Liver (tissue), 9 donors: ENCODE results near the gene CACNA2D1. TPM values are rescaled to one million over a fixed set of nuclear protein-coding genes. Genes with fewer than 3 reads are reported as not detected.

ENCODE experiments used
- DNase-seq: peaks from one replicate; pipeline ENCODE4 v3.0.0-alpha.2; 2017; ENCODE audit warnings: low spot score
- H3K27ac ChIP-seq, 2 donors: one replicate each; pipeline ENCODE4 v1.7.0; 2013; ENCODE audit warnings: inconsistent platforms in 2 of 2, low read length in 2 of 2, control low read depth in 1 of 2, low read depth in 1 of 2, mild to moderate bottlenecking in 1 of 2
- H3K27me3 ChIP-seq, 4 donors: one replicate each; pipeline versions ENCODE4 v1.6.1 to v1.7.0; 2013; ENCODE audit warnings: low read length in 3 of 4, inconsistent platforms in 1 of 4, mild to moderate bottlenecking in 1 of 4, moderate library complexity in 1 of 4; ENCODE audit not compliant: control insufficient read depth in 4 of 4, insufficient read depth in 4 of 4
- H3K36me3 ChIP-seq, 4 donors: one replicate each; pipeline versions ENCODE4 v1.6.1 to v1.7.0; 2013; ENCODE audit warnings: low read length in 3 of 4, mild to moderate bottlenecking in 3 of 4, low read depth in 1 of 4, moderate library complexity in 1 of 4; ENCODE audit not compliant: control insufficient read depth in 4 of 4, insufficient read depth in 3 of 4
- H3K4me1 ChIP-seq, 4 donors: one replicate each; pipeline versions ENCODE4 v1.6.1 to v1.7.0; 2013; ENCODE audit warnings: low read length in 3 of 4, mild to moderate bottlenecking in 3 of 4, moderate library complexity in 1 of 4; ENCODE audit not compliant: control insufficient read depth in 4 of 4, insufficient read depth in 4 of 4
- H3K4me3 ChIP-seq, 3 donors: one replicate each; pipeline versions ENCODE4 v1.6.1 to v1.7.0; 2013; ENCODE audit warnings: low read length in 3 of 3, control low read depth in 1 of 3, low read depth in 1 of 3, mild to moderate bottlenecking in 1 of 3
- H3K9ac ChIP-seq, 2 donors: one replicate each; pipeline ENCODE4 v1.7.0; 2013; ENCODE audit warnings: low read length in 2 of 2, mild to moderate bottlenecking in 2 of 2, moderate library complexity in 2 of 2, control low read depth in 1 of 2, low read depth in 1 of 2
- H3K9me3 ChIP-seq, 4 donors: one replicate each; pipeline versions ENCODE4 v1.6.1 to v1.7.0; 2013; ENCODE audit warnings: low read length in 3 of 4; ENCODE audit not compliant: control insufficient read depth in 4 of 4
- ATF3 ChIP-seq: IDR thresholded peaks from 2 replicates; pipeline ENCODE4 v1.6.1; 2016; ENCODE audit warnings: antibody characterized with exemption
- CTCF ChIP-seq: fragments of 150-350 bp; IDR thresholded peaks from 2 replicates; pipeline ENCODE4 v1.5.1; 2017; ENCODE audit warnings: improper control_type of control experiment, low read depth, low read length; ENCODE audit not compliant: missing input control
- EGR1 ChIP-seq, 2 donors: IDR thresholded peaks; 2 replicates each; pipeline ENCODE4 v1.6.1; 2016 to 2018; ENCODE audit warnings: antibody characterized with exemption in 2 of 2, low read depth in 2 of 2
- GABPA ChIP-seq, 2 donors: IDR thresholded peaks in 1 of 2; conservative IDR thresholded peaks in 1 of 2; 2 replicates each; pipeline ENCODE4 v1.6.1; 2016; ENCODE audit warnings: antibody characterized with exemption in 2 of 2, mild to moderate bottlenecking in 1 of 2, moderate library complexity in 1 of 2
- JUND ChIP-seq, 2 donors: IDR thresholded peaks; 2 replicates each; pipeline ENCODE4 v1.6.1; 2016; ENCODE audit warnings: antibody characterized with exemption in 2 of 2
- RXRA ChIP-seq, 2 donors: IDR thresholded peaks; 2 replicates each; pipeline ENCODE4 v1.6.1; 2017 to 2018; ENCODE audit warnings: antibody characterized with exemption in 2 of 2, mild to moderate bottlenecking in 1 of 2
- SP1 ChIP-seq: IDR thresholded peaks from 2 replicates; pipeline ENCODE4 v1.6.1; 2018; ENCODE audit warnings: antibody characterized with exemption, mild to moderate bottlenecking
- TAF1 ChIP-seq: conservative IDR thresholded peaks from 2 replicates; pipeline ENCODE4 v1.6.1; 2016; ENCODE audit warnings: antibody characterized with exemption, mild to moderate bottlenecking
- WGBS: extraction: QIAGEN DNeasy Blood & Tissue Kit; methylation state at CpG from one replicate; pipeline ENCODE4 v1.1.7; 2013; 5-methylcytosine and 5-hydroxymethylcytosine counted together
- polyA plus RNA-seq, 2 donors: library from polyadenylated mRNA; stranded (reverse) in 1 of 2; unstranded in 1 of 2; fragments of 200-250 nt in 1 of 2; fragments of >200 nt in 1 of 2; fragmentation: Nextera tagmentation in 1 of 2; extraction: Ambion mirVana in 1 of 2; gene quantifications; one replicate each; pipeline versions ENCODE4 v1.2.1 to v1.2.3, GENCODE V29; 2013 to 2015
- total RNA-seq, 2 donors: library from RNA; depleted of rRNA; stranded (reverse); fragments of >200 nt; gene quantifications; one replicate each; pipeline ENCODE4 v1.2.3, GENCODE V29; 2014
- donor health status: healthy.
- donor health status: healthy.
- donor health status: healthy.
- donor health status: healthy.
- donor health status: healthy.

Gene CACNA2D1
- total and polyA plus RNA-seq, 4 donors, result 0.42 to 2.3 (median 0.94) TPM

- H3K4me1 ChIP-seq, result no peaks in the 10 kb centered on the region
- WGBS, result 88% methylated on average over 6 of the region's 6 CpGs
Observed at GRCh38 chr7:82224529-82224928, 219.0 kb downstream of the CACNA2D1 start.

GRCh38 chr7:82223580-82223979 is 220.0 kb downstream of the CACNA2D1 start:
- no peak overlapping the region for H3K4me3 ChIP-seq
- TF ChIP-seq ATF3, result no peak
- peaks cover 0 to 4% (median 0%) of the 10 kb centered on the region in 4 donors for H3K9me3 ChIP-seq
- no peaks in the 10 kb centered on the region for H3K4me1 ChIP-seq
- H3K9ac ChIP-seq, result no peak overlapping the region
- no peak for DNase-seq
- no peaks in the 10 kb centered on the region for H3K27me3 ChIP-seq
- H3K27ac ChIP-seq, result no peak overlapping the region
- WGBS, result 82% methylated on average over 3 of the region's 3 CpGs
- peaks cover 0 to 2% (median 0%) of the 10 kb centered on the region in 4 donors for H3K36me3 ChIP-seq

More at GRCh38 chr7:82224529-82224928, 219.0 kb downstream of the CACNA2D1 start:
- TF ChIP-seq RXRA (IDR thresholded peaks at IDR 0.05), result no peak
- H3K9me3 ChIP-seq, result peaks cover 0 to 4% (median 0%) of the 10 kb centered on the region in 4 donors
- no peaks in the 10 kb centered on the region for H3K27me3 ChIP-seq
- no peak overlapping the region for H3K4me3 ChIP-seq
- H3K9ac ChIP-seq, result no peak overlapping the region
- no peak for DNase-seq
- no peak overlapping the region for H3K27ac ChIP-seq
- H3K36me3 ChIP-seq, result peaks cover 0 to 2% (median 0%) of the 10 kb centered on the region in 4 donors

- H3K4me3 ChIP-seq, result no peak overlapping the region
- peaks cover 0 to 2% (median 0%) of the 10 kb centered on the region in 4 donors for H3K36me3 ChIP-seq
- H3K9ac ChIP-seq, result no peak overlapping the region
- no peak for TF ChIP-seq SP1
- no peak for DNase-seq
- 83% methylated on average over 9 of the region's 9 CpGs for WGBS
- no peaks in the 10 kb centered on the region for H3K27me3 ChIP-seq
- H3K4me1 ChIP-seq, result no peaks in the 10 kb centered on the region
- no peak overlapping the region for H3K27ac ChIP-seq
- no peaks in the 10 kb centered on the region for H3K9me3 ChIP-seq
Observed at GRCh38 chr7:82221152-82221674, 222.4 kb downstream of the CACNA2D1 start.

- H3K27me3 ChIP-seq, result peaks cover 0 to 4% (median 0%) of the 10 kb centered on the region in 4 donors
- H3K36me3 ChIP-seq, result no peaks in the 10 kb centered on the region
- H3K9me3 ChIP-seq, result peaks cover 0 to 7% (median 2%) of the 10 kb centered on the region in 4 donors
- H3K4me3 ChIP-seq, result no peak overlapping the region
- H3K27ac ChIP-seq, result no peak overlapping the region
- no peak overlapping the region for H3K9ac ChIP-seq
- TF ChIP-seq EGR1 (IDR thresholded peaks at IDR 0.05; ENCODE audit: low read depth in 2 of 2), result no peak
- TF ChIP-seq RXRA (IDR thresholded peaks at IDR 0.05), result no peak
- TF ChIP-seq SP1, result no peak
- no peak for TF ChIP-seq CTCF
- no peak for TF ChIP-seq JUND (IDR thresholded peaks at IDR 0.05)
- TF ChIP-seq TAF1, result no peak
- no peak for TF ChIP-seq GABPA (IDR thresholded peaks at IDR 0.05 in 1 of 2, conservative IDR thresholded peaks at IDR 0.05 in 1 of 2)
- no peak for DNase-seq
- H3K4me1 ChIP-seq, result no peaks in the 10 kb centered on the region
Observed at GRCh38 chr7:82212466-82212865, 231.1 kb downstream of the CACNA2D1 start.
